Measurements from ENCODE around the gene MBTD1. TPM values are rescaled to one million over a fixed set of nuclear protein-coding genes. Genes with fewer than 3 reads are reported as not detected.

The MBTD1 gene
- total and polyA plus RNA-seq, 7 experiments from 2014 or later = 7.0 to 35.8 (median 27.3) TPM

GRCh38 chr17:51257150-51258081 is 2.4 kb downstream of the MBTD1 start:
- CTCF ChIA-PET = no interaction called here
- H3K4me3 Mint-ChIP-seq = peak overlapping the region in 8 of 10 donors; percentile 5 to 98 (median 92)
- H3K4me1 Mint-ChIP-seq = peaks cover 48 to 76% (median 66%) of the 10 kb centered on the region in 7 donors
- peaks cover 0 to 16% (median 0%) of the 10 kb centered on the region in 3 experiments for H3K36me3 ChIP-seq (ENCODE audit: control insufficient read depth in 2 of 3, insufficient read depth in 3 of 3, low read length in 3 of 3)
- H3K9me3 Mint-ChIP-seq = no peaks in the 10 kb centered on the region
- DNase-seq (no peak), ATAC-seq (no peak)
- H3K9me3 ChIP-seq (ENCODE audit: control insufficient read depth in 2 of 3, low read length in 3 of 3) = no peaks in the 10 kb centered on the region
- H3K4me1 ChIP-seq (ENCODE audit: control insufficient read depth in 2 of 2, insufficient read depth in 2 of 2, low read length in 2 of 2) = peaks cover 32 to 35% of the 10 kb centered on the region in 2 donors
- POLR2A ChIA-PET = interaction anchor here (0.6 kb wide), 2 partner anchors 8 to 17 kb away, joined by 3 to 6 read pairs; no protein-coding TSS in a partner anchor
- no peak overlapping the region for H3K27ac ChIP-seq (ENCODE audit: low read depth, low read length)
- peaks cover 7 to 29% (median 16%) of the 10 kb centered on the region in 5 donors for H3K36me3 Mint-ChIP-seq
- no peaks in the 10 kb centered on the region for H3K27me3 ChIP-seq (ENCODE audit: control insufficient read depth in 2 of 2, insufficient read depth in 2 of 2, low read length in 2 of 2)
- H3K4me3 ChIP-seq (ENCODE audit: low read length) = no peak overlapping the region
- intact Hi-C loops (cut with micrococcal nuclease) = no loop called here
- no peaks in the 10 kb centered on the region for H3K27me3 Mint-ChIP-seq
- H3K27ac Mint-ChIP-seq = peak overlapping the region in 3 of 9 donors; percentile 26 to 99 (median 52)

DNA sequence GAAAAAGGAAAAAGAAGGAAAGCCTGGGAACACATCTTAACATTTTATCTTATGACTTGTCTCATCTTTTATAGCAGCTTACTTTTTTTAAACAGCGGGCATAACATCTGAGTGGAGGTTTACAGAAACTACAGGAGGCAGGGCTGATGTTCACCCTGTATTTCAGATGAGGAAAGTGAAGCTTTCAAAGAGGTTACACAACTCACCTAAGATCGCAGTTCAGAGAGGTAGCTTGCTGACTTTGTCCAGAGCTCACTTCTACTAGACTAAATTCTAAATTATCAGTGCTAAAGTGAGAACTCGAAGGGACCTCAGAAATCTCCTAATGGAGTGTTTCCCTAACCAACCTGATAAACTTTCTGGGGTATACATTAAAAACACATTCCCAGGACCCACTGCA is 3.7 kb downstream of the MBTD1 start:
- no peaks in the 10 kb centered on the region for H3K27me3 Mint-ChIP-seq
- Histone ChIP-seq H3K9me3 (ENCODE audit: control insufficient read depth in 2 of 3, low read length in 3 of 3) (no peaks in the 10 kb centered on the region), H3K36me3 (ENCODE audit: control insufficient read depth in 2 of 3, insufficient read depth in 3 of 3, low read length in 3 of 3) (peaks cover 0 to 19% (median 0%) of the 10 kb centered on the region in 3 experiments), H3K4me1 (ENCODE audit: control insufficient read depth in 2 of 2, insufficient read depth in 2 of 2, low read length in 2 of 2) (peaks cover 22 to 27% of the 10 kb centered on the region in 2 donors), H3K27me3 (ENCODE audit: control insufficient read depth in 2 of 2, insufficient read depth in 2 of 2, low read length in 2 of 2) (no peaks in the 10 kb centered on the region), H3K27ac (ENCODE audit: low read depth, low read length) (no peak overlapping the region), H3K4me3 (ENCODE audit: low read length) (no peak overlapping the region)
- peaks cover 44 to 69% (median 62%) of the 10 kb centered on the region in 7 donors for H3K4me1 Mint-ChIP-seq
- peak overlapping the region in 4 of 10 donors; percentile 15 to 91 (median 24) for H3K4me3 Mint-ChIP-seq
- peaks cover 10 to 31% (median 20%) of the 10 kb centered on the region in 5 donors for H3K36me3 Mint-ChIP-seq
- ChIA-PET CTCF (no interaction called here), POLR2A (no interaction called here)
- ATAC-seq = no peak
- H3K27ac Mint-ChIP-seq = no peak overlapping the region
- DNase-seq = no peak
- intact Hi-C loops (cut with micrococcal nuclease) = no loop called here
- no peaks in the 10 kb centered on the region for H3K9me3 Mint-ChIP-seq

GRCh38 chr17:51255673-51256072 is 4.2 kb downstream of the MBTD1 start:
- H3K27me3 Mint-ChIP-seq = no peaks in the 10 kb centered on the region
- H3K36me3 ChIP-seq (ENCODE audit: control insufficient read depth in 2 of 3, insufficient read depth in 3 of 3, low read length in 3 of 3) = peaks cover 0 to 19% (median 0%) of the 10 kb centered on the region in 3 experiments
- H3K27me3 ChIP-seq (ENCODE audit: control insufficient read depth in 2 of 2, insufficient read depth in 2 of 2, low read length in 2 of 2) = no peaks in the 10 kb centered on the region
- intact Hi-C loops (cut with micrococcal nuclease) = no loop called here
- ChIA-PET POLR2A (no interaction called here), CTCF (no interaction called here)
- no peak overlapping the region for H3K27ac ChIP-seq (ENCODE audit: low read depth, low read length)
- no peaks in the 10 kb centered on the region for H3K9me3 ChIP-seq (ENCODE audit: control insufficient read depth in 2 of 3, low read length in 3 of 3)
- no peak overlapping the region for H3K4me3 ChIP-seq (ENCODE audit: low read length)
- no peak overlapping the region for H3K27ac Mint-ChIP-seq
- H3K4me3 Mint-ChIP-seq = peak overlapping the region in 4 of 10 donors; percentile 15 to 91 (median 24)
- H3K36me3 Mint-ChIP-seq = peaks cover 11 to 35% (median 24%) of the 10 kb centered on the region in 5 donors
- DNase-seq = no peak
- no peak for ATAC-seq
- H3K9me3 Mint-ChIP-seq = no peaks in the 10 kb centered on the region
- peaks cover 45 to 72% (median 66%) of the 10 kb centered on the region in 7 donors for H3K4me1 Mint-ChIP-seq
- peaks cover 22 to 26% of the 10 kb centered on the region in 2 donors for H3K4me1 ChIP-seq (ENCODE audit: control insufficient read depth in 2 of 2, insufficient read depth in 2 of 2, low read length in 2 of 2)

DNA sequence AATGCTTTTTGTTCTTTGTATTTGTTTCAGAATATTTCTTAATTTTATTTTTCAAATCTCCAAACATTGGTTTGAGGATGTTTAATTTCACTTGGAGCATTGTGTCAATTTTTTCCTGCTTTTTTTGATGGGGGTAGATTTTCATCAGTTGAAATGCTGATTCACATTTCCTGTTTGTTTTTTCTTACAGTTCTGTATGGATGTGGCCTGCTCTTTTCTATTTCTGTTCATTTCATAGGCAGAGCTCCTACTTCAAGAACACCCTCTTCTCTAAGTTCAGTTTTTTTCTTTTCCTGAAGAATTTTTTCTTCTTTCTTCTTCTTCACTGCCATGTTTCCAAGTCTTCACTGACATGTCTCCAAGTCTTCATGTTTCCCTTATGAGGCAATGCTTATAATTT is 8.8 kb downstream of the MBTD1 start:
- Mint-ChIP-seq H3K36me3 (peaks cover 11 to 45% (median 25%) of the 10 kb centered on the region in 5 donors), H3K27me3 (no peaks in the 10 kb centered on the region), H3K9me3 (no peaks in the 10 kb centered on the region), H3K27ac (peak overlapping the region in 2 of 9 donors; percentile 18 to 38), H3K4me3 (peak overlapping the region in 1 of 10 donors; percentile 7), H3K4me1 (peaks cover 17 to 46% (median 38%) of the 10 kb centered on the region in 7 donors)
- POLR2A ChIA-PET = interaction anchor here (1.4 kb wide), 1 partner anchor 10 kb away, joined by 3 read pairs; no protein-coding TSS in a partner anchor
- Histone ChIP-seq H3K27me3 (ENCODE audit: control insufficient read depth in 2 of 2, insufficient read depth in 2 of 2, low read length in 2 of 2) (no peaks in the 10 kb centered on the region), H3K4me1 (ENCODE audit: control insufficient read depth in 2 of 2, insufficient read depth in 2 of 2, low read length in 2 of 2) (peaks cover 0 to 4% of the 10 kb centered on the region in 2 donors), H3K4me3 (ENCODE audit: low read length) (no peak overlapping the region), H3K27ac (ENCODE audit: low read depth, low read length) (no peak overlapping the region), H3K9me3 (ENCODE audit: control insufficient read depth in 2 of 3, low read length in 3 of 3) (no peaks in the 10 kb centered on the region), H3K36me3 (ENCODE audit: control insufficient read depth in 2 of 3, insufficient read depth in 3 of 3, low read length in 3 of 3) (peaks cover 0 to 5% (median 0%) of the 10 kb centered on the region in 3 experiments)
- intact Hi-C loops (cut with micrococcal nuclease) = no loop called here
- ATAC-seq = no peak
- CTCF ChIA-PET = interaction anchor here (0.7 kb wide), 2 partner anchors 53 to 159 kb away, joined by 3 read pairs; no protein-coding TSS in a partner anchor
- no peak for DNase-seq

DNA sequence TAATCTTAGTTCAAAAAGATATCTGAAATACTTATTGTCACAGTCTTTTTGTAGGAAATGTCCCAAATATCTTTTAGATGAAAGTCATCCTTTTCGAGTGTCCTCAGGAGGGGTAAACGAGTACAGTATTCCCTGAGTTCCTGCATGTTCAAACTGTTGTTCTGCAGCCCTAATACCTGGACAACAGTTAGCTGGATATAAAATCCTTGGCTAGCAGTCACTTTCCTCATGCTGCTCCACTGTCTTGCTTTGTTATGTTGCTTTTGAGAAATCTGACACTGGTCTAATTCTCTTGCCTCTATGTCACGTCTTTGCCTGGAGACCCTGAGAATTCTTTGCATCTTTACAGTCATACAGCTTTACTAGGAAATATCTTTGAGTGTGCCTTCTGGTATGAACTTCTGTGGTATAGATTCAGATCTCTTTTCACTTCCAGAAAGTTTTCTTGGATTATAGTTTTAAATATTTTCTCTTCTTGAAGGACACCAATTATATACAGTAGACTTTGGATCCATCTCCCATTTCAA is 9.5 kb downstream of the MBTD1 start:
- no peaks in the 10 kb centered on the region for H3K9me3 Mint-ChIP-seq
- Histone ChIP-seq H3K4me1 (ENCODE audit: control insufficient read depth in 2 of 2, insufficient read depth in 2 of 2, low read length in 2 of 2) (peaks cover 0 to 4% of the 10 kb centered on the region in 2 donors), H3K9me3 (ENCODE audit: control insufficient read depth in 2 of 3, low read length in 3 of 3) (no peaks in the 10 kb centered on the region), H3K27ac (ENCODE audit: low read depth, low read length) (no peak overlapping the region), H3K27me3 (ENCODE audit: control insufficient read depth in 2 of 2, insufficient read depth in 2 of 2, low read length in 2 of 2) (no peaks in the 10 kb centered on the region), H3K4me3 (ENCODE audit: low read length) (no peak overlapping the region), H3K36me3 (ENCODE audit: control insufficient read depth in 2 of 3, insufficient read depth in 3 of 3, low read length in 3 of 3) (peaks cover 0 to 3% (median 0%) of the 10 kb centered on the region in 3 experiments)
- no peaks in the 10 kb centered on the region for H3K27me3 Mint-ChIP-seq
- CTCF ChIA-PET = no interaction called here
- peaks cover 12 to 42% (median 33%) of the 10 kb centered on the region in 7 donors for H3K4me1 Mint-ChIP-seq
- DNase-seq (no peak), ATAC-seq (no peak)
- H3K27ac Mint-ChIP-seq = peak overlapping the region in 1 of 9 donors; percentile 13
- peaks cover 11 to 46% (median 25%) of the 10 kb centered on the region in 5 donors for H3K36me3 Mint-ChIP-seq
- intact Hi-C loops (cut with micrococcal nuclease) = no loop called here
- POLR2A ChIA-PET = interaction anchor here (1.4 kb wide), 1 partner anchor 11 kb away, joined by 3 read pairs; no protein-coding TSS in a partner anchor
- no peak overlapping the region for H3K4me3 Mint-ChIP-seq

GRCh38 chr17:51245535-51245934 is 14.3 kb downstream of the MBTD1 start:
- H3K36me3 Mint-ChIP-seq = peaks cover 0 to 26% (median 8%) of the 10 kb centered on the region in 5 donors
- no peak overlapping the region for H3K4me3 Mint-ChIP-seq
- peaks cover 7 to 43% (median 29%) of the 10 kb centered on the region in 7 donors for H3K4me1 Mint-ChIP-seq
- H3K27me3 ChIP-seq (ENCODE audit: control insufficient read depth in 2 of 2, insufficient read depth in 2 of 2, low read length in 2 of 2) = no peaks in the 10 kb centered on the region
- ChIA-PET CTCF (no interaction called here), POLR2A (interaction anchor here (0.6 kb wide), 1 partner anchor 84 kb away, joined by 4 read pairs; no protein-coding TSS in a partner anchor)
- H3K9me3 Mint-ChIP-seq = no peaks in the 10 kb centered on the region
- H3K27me3 Mint-ChIP-seq = no peaks in the 10 kb centered on the region
- DNase-seq = no peak
- intact Hi-C loops (cut with micrococcal nuclease) = no loop called here
- ATAC-seq = no peak
- H3K4me3 ChIP-seq (ENCODE audit: low read length) = no peak overlapping the region
- no peak overlapping the region for H3K27ac ChIP-seq (ENCODE audit: low read depth, low read length)
- H3K4me1 ChIP-seq (ENCODE audit: control insufficient read depth in 2 of 2, insufficient read depth in 2 of 2, low read length in 2 of 2) = no peaks in the 10 kb centered on the region
- H3K36me3 ChIP-seq (ENCODE audit: control insufficient read depth in 2 of 3, insufficient read depth in 3 of 3, low read length in 3 of 3) = no peaks in the 10 kb centered on the region
- no peak overlapping the region for H3K27ac Mint-ChIP-seq
- H3K9me3 ChIP-seq (ENCODE audit: control insufficient read depth in 2 of 3, low read length in 3 of 3) = no peaks in the 10 kb centered on the region
